PC-3 (cell line): ENCODE measurements around the gene SYT13. TPM values are rescaled to one million over a fixed set of nuclear protein-coding genes. Genes with fewer than 3 reads are reported as not detected.

Experiments used
- ATAC-seq: fragments of 200-7000 bp; cut with Tn5 transposase; 2 replicates; pipeline ENCODE4 v1.9.1; 2020; ENCODE audit warnings: mild to moderate bottlenecking, moderate library complexity
- BruUV-seq: library from RNA; stranded (reverse); fragments of 400-500 nt; replicated peaks from 2 replicates; lab custom pipeline; 2021; lab: Mats Ljungman, UMichigan
- CTCF ChIA-PET: fragments of 300-600 bp; sonication (Branson Sonifier 250); formaldehyde crosslinking; loops from one replicate; lab custom pipeline; 2022; ENCODE audit warnings: antibody characterized with exemption; lab: Charles Lee
- POLR2A ChIA-PET: fragments of 300-600 bp; sonication (Branson Sonifier 250); formaldehyde crosslinking; loops from one replicate; lab custom pipeline; 2022; ENCODE audit warnings: antibody characterized with exemption; ENCODE audit not compliant: unreplicated experiment; lab: Charles Lee
- DNase-seq: peaks from one replicate; pipeline ENCODE4 v3.0.0-alpha.2; 2015
- H2AFZ ChIP-seq: fragments of 300-600 bp; sonication (generic); 2 replicates; pipeline ENCODE4 v1.6.0; 2016; ENCODE audit warnings: antibody characterized with exemption, low read length
- H3F3A ChIP-seq: fragments of 300-600 bp; sonication (generic); one replicate; pipeline ENCODE4 v1.6.0; 2017; ENCODE audit warnings: antibody characterized with exemption, low read length, control low read depth, mild to moderate bottlenecking; ENCODE audit not compliant: unreplicated experiment
- H3K27ac ChIP-seq: fragments of 300-600 bp; sonication (generic); 2 replicates; pipeline ENCODE4 v1.5.1; 2016; ENCODE audit warnings: mild to moderate bottlenecking, low read length
- H3K27me3 ChIP-seq: fragments of 300-600 bp; sonication (generic); 2 replicates; pipeline ENCODE4 v1.6.1; 2016; ENCODE audit warnings: low read length, mixed read lengths
- H3K36me3 ChIP-seq: fragments of 300-600 bp; sonication (generic); 2 replicates; pipeline ENCODE4 v1.6.1; 2016; ENCODE audit warnings: low read depth, mixed run types, low read length, mixed read lengths
- H3K4me1 ChIP-seq: fragments of 300-600 bp; sonication (generic); 2 replicates; pipeline ENCODE4 v1.5.1; 2016; ENCODE audit warnings: low read length; ENCODE audit not compliant: insufficient read depth
- H3K4me2 ChIP-seq: fragments of 300-600 bp; sonication (generic); 2 replicates; pipeline ENCODE4 v1.6.0; 2016; ENCODE audit warnings: low read length
- H3K4me3 ChIP-seq: fragments of 300-600 bp; sonication (generic); 2 replicates; pipeline ENCODE4 v1.5.1; 2016; ENCODE audit warnings: mild to moderate bottlenecking, low read length, mixed read lengths
- H3K79me2 ChIP-seq: fragments of 300-600 bp; sonication (generic); 2 replicates; pipeline ENCODE4 v1.6.1; 2017; ENCODE audit warnings: low read length, mixed read lengths
- H3K9ac ChIP-seq: fragments of 300-600 bp; sonication (generic); 2 replicates; pipeline ENCODE4 v1.6.0; 2016; ENCODE audit warnings: mild to moderate bottlenecking, low read length
- H3K9me2 ChIP-seq: fragments of 300-600 bp; sonication (generic); replicated peaks from 2 replicates; pipeline ENCODE4 v1.6.1; 2016; ENCODE audit warnings: mixed run types, low read length, mixed read lengths
- H3K9me3 ChIP-seq: fragments of 300-600 bp; sonication (generic); 2 replicates; pipeline ENCODE4 v1.6.1; 2016; ENCODE audit warnings: low read length, mixed read lengths
- H4K20me1 ChIP-seq: fragments of 300-600 bp; sonication (generic); 2 replicates; pipeline ENCODE4 v1.6.1; 2016; ENCODE audit warnings: low read length, mixed read lengths
- EZH2 ChIP-seq: fragments of 300-600 bp; sonication (generic); IDR thresholded peaks from one replicate; pipeline ENCODE4 v1.6.1; 2017; ENCODE audit warnings: antibody characterized with exemption, mild to moderate bottlenecking, low read length; ENCODE audit not compliant: unreplicated experiment
- EZH2phosphoT487 ChIP-seq: fragments of 300-600 bp; sonication (generic); IDR thresholded peaks from 2 replicates; pipeline ENCODE4 v1.6.1; 2018; ENCODE audit warnings: mild to moderate bottlenecking, antibody characterized with exemption, low read length, borderline replicate concordance
- intact Hi-C: fragments of 100-400 bp; cut with micrococcal nuclease; formaldehyde crosslinking; loops from 2 replicates; pipeline ENCODE4 v1.9.0; 2023
- total RNA-seq: library from RNA; depleted of rRNA; stranded (reverse); fragments of >200 nt; gene quantifications from 2 replicates; pipeline ENCODE4 v1.2.3, GENCODE V29; 2014; rRNA removed
- TF ChIP-seq, protein P1 (sequence below): fragments of 300-600 bp; sonication (generic); conservative IDR thresholded peaks from 2 replicates; pipeline ENCODE4 v1.5.1; 2017; ENCODE audit warnings: antibody characterized with exemption, low read depth, mild to moderate bottlenecking, low read length

The SYT13 gene
- total RNA-seq, 1 experiment from 2014 or later: not detected

- no peak overlapping the region for H3K9ac ChIP-seq
- no peak for TF ChIP-seq EZH2
- TF ChIP-seq EZH2phosphoT487: no peak
- TF ChIP-seq, protein P1, sequence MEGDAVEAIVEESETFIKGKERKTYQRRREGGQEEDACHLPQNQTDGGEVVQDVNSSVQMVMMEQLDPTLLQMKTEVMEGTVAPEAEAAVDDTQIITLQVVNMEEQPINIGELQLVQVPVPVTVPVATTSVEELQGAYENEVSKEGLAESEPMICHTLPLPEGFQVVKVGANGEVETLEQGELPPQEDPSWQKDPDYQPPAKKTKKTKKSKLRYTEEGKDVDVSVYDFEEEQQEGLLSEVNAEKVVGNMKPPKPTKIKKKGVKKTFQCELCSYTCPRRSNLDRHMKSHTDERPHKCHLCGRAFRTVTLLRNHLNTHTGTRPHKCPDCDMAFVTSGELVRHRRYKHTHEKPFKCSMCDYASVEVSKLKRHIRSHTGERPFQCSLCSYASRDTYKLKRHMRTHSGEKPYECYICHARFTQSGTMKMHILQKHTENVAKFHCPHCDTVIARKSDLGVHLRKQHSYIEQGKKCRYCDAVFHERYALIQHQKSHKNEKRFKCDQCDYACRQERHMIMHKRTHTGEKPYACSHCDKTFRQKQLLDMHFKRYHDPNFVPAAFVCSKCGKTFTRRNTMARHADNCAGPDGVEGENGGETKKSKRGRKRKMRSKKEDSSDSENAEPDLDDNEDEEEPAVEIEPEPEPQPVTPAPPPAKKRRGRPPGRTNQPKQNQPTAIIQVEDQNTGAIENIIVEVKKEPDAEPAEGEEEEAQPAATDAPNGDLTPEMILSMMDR: no peak
- H3K79me2 ChIP-seq: no peaks in the 10 kb centered on the region
- no peaks in the 10 kb centered on the region for H3K36me3 ChIP-seq
- no peak overlapping the region for H3K4me3 ChIP-seq
- H3K9me3 ChIP-seq: no peaks in the 10 kb centered on the region
- ATAC-seq (no peak), DNase-seq (no peak)
- CTCF ChIA-PET: no interaction called here
- no peak overlapping the region for H3K4me2 ChIP-seq
- no TSS peak for BruUV-seq
- no peaks in the 10 kb centered on the region for H3K27me3 ChIP-seq
- intact Hi-C loops: no loop called here
- H3K9me2 ChIP-seq: no peaks in the 10 kb centered on the region
- no peak overlapping the region for H3K27ac ChIP-seq
- H4K20me1 ChIP-seq: no peaks in the 10 kb centered on the region
- H3K4me1 ChIP-seq: no peaks in the 10 kb centered on the region
- no peaks in the 10 kb centered on the region for H3F3A ChIP-seq
- POLR2A ChIA-PET: no interaction called here
- no peak overlapping the region for H2AFZ ChIP-seq
Measured at GRCh38 chr11:45204761-45205160, 81.4 kb downstream of the SYT13 start.

DNA sequence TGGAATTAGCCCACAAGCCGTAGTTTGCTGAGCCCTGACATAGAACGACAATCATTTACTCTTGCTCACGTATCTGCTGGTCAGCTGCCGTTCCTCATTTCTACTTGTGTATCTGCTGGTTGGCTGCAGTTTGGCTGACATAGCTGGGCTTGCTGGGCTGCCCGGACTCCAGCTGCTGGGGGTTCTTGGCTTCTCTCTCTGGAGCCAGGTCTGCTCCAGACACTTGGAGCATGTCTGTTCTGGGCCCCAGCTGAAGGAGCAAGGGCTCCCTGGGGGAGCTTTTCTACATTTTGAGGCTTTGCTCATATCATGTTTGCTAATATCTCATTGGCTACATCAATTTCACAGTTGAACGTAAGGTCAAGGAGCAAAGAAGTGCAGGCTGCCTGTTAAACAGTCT lies 92.4 kb downstream of the SYT13 start:
- no peak overlapping the region for H2AFZ ChIP-seq
- BruUV-seq: no TSS peak
- POLR2A ChIA-PET: no interaction called here
- TF ChIP-seq EZH2: no peak
- no peak for TF ChIP-seq EZH2phosphoT487
- TF ChIP-seq, protein P1: no peak
- no peaks in the 10 kb centered on the region for H3K36me3 ChIP-seq
- no peaks in the 10 kb centered on the region for H4K20me1 ChIP-seq
- ATAC-seq (no peak), DNase-seq (no peak)
- intact Hi-C loops: no loop called here
- no peaks in the 10 kb centered on the region for H3K4me1 ChIP-seq
- no peak overlapping the region for H3K27ac ChIP-seq
- H3K9me3 ChIP-seq: no peaks in the 10 kb centered on the region
- no peaks in the 10 kb centered on the region for H3K27me3 ChIP-seq
- H3F3A ChIP-seq: no peaks in the 10 kb centered on the region
- no peaks in the 10 kb centered on the region for H3K79me2 ChIP-seq
- no peaks in the 10 kb centered on the region for H3K9me2 ChIP-seq
- no peak overlapping the region for H3K4me3 ChIP-seq
- H3K4me2 ChIP-seq: no peak overlapping the region
- CTCF ChIA-PET: no interaction called here
- H3K9ac ChIP-seq: no peak overlapping the region

Other genes with a start within 250 kb of the SYT13 start
- gene PRDM11, start 139.7 kb downstream of the SYT13 start, total RNA-seq: 5.0 and 6.3 TPM in 2 replicates